GM18873 (cell line): Measurements from ENCODE around the gene BAK1.
"Not testable (repeated sequence)": the region's sequence is repeated elsewhere in the genome, so short reads cannot be mapped to it uniquely, and the experiment has no call there.

ENCODE experiments used
- ATAC-seq: cut with Tn5 transposase; IDR thresholded peaks from one replicate; pipeline ENCODE4 v1.9.1; 2021; ENCODE audit warnings: mild to moderate bottlenecking, moderate library complexity, moderate number of reproducible peaks; ENCODE audit not compliant: unreplicated experiment, low FRiP score

BAK1 gene

DNA sequence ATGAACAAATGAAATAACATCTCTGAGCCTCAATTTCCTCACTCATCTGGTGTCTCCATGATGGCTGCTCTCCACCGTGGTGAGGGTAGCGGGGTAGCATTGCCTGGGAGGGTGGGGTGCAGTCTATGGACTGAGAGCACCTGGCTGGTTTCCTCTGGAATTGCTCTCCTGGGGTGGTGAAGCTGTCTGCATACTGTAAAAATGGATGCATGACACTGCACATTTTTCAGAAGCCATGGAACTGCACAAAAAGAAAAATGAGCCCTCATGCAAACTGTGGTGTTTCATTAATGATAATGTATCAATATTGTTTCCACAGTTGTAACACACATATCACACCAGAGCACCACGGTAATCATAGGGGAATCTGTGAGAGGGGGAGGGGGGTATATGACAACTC, 28.9 kb upstream of the BAK1 start:
- ATAC-seq, result no peak

DNA sequence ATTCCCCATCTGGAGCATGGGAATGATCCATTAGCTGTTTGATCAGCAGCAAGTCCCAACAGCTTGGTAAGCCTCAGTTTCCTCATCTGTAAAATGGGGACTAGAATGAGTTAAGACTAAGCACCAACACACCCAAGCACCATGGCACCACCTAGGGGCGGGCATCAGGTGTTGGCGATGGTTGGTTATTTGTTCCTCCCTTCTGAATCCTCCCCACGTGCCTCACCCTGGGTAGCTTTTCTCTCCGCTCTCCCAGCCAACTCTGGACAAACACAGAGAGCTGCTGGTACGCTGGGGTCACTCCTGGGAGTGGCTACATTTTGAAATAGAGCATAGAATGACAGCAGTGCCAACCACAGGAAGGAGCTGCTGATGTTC, 27.7 kb upstream of the BAK1 start:
- no peak for ATAC-seq

DNA sequence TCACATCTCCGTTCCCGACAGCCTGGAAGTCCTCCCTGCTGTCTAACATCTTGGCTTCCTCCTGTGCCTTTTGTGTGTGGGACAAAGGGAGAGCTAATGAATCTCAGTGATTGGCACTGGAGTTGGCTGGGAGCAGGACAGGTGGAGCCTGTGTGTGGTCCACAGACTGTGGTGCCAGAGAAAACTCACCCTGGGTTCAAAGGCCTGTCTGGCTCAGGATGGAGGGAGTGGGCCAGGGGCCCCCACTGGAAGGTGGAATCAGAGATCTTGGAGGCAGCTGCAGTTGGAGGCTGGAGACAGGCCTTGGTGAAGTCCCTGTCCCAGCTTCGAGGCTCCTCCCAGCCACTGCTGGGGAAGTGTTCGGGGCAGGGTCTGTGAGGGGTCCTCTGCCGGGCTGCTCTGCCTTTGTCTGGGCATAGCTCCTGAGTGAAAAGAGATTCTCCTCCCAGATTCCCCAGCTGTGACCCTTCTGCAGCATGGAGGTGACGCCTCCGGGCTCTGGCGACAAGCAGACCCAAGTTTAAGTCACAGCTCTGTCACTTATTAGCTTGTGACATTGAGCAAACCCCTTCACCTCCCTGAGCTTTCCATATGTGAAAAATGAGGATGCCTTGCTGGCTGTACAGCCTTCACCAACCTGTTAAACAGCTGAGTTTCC, 27.2 kb upstream of the BAK1 start:
- ATAC-seq, result no peak

DNA sequence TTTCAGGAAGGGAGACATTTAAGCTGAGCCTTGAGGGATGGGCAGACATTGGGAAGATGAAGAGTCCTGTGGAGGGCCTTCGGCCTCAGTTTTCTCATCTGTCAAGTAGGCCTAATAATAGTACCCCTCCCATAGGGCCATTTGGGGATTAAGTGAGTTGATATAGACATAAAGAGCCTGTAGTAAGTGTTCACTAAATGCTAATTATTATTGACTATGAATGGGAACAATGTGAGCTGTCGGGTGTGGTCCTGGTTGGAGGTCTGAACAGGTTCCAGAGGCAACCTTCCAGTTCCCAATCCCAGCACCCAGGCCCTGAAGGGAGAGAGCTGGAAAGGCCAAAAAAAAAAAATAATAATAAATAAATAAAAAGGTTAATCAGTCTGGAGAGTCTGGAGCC, 26.6 kb upstream of the BAK1 start:
- no peak for ATAC-seq

DNA sequence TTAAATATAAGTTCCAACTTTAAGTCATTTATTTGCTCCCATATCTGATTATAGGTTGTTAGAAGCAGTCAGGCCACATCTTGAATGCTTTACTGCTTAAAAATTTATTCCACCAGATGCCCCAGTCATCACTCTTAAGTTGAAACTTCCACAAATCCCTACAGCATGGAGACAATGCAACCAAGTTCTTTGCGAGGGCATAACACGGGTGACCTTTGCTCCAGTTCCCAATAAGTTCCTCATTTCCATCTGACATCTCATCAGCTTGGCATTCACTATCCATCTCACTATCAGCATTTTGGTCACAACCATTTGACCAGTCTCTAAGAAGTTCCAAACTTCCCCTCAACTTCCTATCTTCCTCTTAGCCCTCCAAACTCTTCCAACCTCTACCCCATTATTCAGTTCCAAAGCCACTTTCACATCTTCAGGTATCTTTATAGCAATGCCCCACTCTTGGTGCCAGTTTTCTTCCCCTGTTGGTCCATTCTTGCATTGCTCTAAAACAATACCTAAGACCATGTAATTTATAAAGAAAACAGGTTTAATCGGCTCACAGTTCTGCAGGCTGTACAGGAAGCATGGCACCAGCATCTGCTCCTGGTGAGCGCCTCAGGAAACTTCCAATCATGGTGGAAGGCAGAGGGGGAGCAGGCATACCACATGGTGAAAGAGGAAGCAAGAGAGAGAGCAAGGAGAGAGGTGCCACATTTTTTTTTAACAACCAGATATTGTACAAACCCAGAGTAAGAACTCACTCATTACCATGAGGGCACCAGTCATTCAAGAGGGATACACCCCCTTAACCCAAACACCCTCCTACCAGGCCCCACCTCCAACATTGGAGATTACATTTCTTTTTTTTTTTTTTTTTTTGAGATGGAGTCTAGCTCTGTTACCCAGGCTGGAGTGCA, 25.1 kb upstream of the BAK1 start:
- ATAC-seq, result no peak

DNA sequence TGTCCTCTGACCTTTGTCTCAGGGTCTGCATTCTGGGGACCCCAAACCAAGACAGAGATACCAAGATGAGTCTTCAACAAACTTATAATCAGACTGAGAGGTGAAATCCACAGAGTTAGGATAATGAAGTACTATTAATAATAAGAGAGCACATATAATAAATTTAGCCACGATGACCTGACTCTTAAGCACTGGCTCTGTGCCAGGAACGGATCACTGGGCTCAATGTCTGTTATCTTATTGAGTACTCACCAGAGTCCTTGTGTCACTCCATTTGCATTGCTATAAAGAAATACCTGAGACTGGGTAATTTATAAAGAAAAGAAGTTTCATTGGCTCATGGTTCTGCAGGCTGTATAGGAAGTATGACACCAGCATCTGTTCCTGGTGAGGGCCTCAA, 22.1 kb upstream of the BAK1 start:
- no peak for ATAC-seq

DNA sequence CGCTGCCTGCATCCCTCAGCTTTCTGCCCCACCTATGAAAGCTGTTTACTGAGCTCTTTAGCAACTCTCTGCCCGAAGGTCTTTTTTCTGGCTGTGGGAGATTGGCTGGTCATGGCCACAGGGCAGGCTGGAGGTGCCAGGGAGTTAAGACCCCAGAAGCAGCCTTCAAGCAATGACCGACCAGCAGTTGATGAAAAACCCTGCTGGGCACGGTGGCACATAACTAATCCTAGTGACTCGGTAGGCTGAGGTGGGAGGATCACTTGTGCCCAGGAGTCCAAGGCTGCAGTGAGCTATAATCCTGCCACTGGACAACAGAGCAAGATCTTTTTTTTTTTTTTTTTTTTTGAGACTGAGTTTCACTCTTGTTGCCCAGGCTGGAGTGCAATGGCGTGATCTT, 20.7 kb upstream of the BAK1 start:
- no peak for ATAC-seq

DNA sequence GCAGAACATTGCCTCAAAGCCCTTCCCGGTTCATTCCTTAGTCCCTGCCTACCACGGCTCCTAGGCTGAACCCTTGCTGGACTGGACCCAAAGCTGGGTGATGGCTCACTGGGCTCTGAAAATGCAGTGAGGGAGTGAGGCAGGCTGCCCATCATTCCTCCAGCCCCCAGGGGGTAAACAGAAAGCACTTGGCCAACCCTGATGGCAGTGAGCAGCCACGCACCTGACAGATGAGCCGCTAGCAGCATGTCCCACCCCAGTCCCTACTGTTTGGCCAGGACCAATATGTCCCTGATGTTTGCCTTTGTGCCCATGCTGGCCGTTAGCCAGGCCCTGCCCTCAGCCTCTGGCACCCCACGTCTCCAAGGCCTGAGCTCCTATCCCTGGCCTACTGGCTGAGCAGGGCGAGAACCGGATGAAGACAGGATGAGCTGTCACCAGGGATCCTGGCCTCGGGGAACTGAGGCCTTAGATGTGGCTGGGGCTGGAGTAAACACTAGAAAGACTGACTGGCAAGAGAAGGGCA, 19.4 kb upstream of the BAK1 start:
- no peak for ATAC-seq

DNA sequence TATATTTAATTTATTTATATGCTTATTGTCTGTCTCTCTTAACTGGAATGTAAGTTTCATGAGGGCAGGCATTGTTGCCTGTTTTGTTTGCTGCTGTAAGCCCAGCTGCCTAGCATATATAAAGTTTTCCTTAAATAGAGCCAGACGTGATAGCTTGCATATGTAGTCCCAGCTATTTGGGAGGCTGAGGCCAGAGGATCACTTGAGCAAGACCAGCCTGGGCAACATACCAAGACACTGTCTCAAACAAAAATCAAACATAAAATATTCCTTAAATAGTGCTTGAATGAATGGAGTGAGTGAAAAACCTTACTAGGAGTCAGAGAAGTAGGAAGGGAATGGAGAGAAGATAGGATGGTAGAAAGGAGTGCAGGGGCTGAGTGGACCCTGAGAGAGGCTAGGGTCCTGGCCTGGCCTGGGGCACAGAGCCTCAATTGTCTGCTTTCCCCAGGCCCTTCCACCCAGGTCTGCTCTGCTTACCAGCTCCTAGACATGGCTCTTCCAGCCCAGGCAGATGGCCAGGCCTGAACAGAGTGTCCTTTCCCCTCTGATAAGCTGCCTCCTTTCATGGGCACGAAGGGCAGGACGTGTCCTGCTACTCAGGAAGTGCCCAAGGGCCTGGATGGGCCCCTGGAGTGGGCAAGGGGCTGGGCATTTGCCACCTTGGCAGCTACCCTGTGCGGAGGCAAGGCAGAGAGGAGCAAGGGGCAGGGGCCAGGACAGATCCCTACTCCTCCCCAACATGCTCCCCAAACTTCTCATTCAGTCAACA, 17.7 kb upstream of the BAK1 start:
- ATAC-seq, result no peak

DNA sequence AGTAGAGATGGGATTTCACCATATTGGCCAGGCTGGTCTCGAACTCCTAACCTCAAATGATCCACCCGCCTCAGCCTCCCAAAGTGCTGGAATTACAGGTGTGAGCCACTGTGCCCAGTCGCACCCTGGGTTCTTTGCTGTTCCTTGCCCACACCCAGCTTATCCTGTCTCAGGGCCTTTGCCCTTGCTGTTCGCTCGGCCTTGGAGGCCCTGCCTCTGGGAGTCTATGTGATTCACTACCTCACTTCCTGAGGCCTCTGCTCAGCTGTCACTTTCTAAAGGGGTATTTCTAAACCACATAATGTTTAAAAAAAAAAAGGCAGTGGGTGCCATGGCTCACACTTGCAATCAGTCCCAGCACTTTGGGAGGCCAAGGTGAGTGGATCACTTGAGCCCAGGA, 16.8 kb upstream of the BAK1 start:
- not testable (repeated sequence) for ATAC-seq

DNA sequence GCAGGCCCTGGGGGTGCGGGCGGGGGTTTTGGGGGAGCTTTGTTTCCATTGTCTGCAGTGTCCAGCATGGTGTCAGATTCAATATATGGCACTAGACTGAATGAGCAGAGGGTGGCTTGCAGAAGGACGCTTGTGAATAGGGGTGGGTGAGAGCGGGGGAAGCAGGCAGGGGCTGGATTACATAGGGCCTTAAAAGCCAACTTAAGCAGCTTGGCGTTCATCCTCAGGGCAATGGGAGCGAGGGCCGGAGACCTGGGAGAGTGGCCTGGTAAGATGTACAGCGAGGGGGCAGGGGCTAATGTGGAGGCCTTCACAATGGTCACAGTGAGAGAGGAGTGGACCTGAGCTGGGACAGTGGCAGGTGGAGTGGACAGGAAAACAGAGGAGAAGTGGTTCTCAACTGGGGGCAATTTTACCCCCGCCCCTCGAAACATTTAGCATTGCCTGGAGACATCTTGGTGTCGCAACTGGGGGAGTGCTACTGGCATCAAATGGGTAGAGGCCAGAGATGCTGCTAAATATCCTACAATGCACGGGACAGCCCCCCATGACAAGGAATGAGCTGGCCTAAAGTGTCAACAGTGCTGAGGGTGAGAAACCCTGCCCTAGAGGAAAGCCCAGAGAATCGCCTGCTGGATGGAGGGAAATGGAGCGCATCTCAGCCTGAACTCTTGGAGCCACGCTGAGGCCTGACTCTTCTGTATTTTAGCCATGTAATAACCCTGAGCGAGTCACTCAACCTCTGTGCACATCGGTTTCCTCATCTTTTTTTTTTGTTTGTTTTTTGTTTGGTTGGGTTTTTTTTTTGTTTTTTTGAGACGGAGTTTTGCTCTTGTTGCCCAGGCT, 15.1 kb upstream of the BAK1 start:
- ATAC-seq, result no peak

DNA sequence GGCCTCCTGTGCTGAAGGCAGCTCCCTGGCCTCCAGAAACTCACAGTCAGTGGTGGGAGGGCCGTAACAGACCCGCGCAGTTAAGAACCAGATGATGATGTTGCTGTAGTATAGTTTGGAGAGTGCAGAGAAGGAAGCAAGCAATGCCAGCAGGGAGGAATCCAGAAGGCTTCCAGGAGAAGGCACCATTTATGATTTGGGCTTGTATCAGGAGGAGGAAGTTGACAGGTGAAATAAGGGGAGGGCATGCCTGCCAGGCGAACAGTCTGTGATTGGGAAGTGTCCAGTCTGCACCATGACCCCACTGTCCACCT, 13.3 kb upstream of the BAK1 start:
- no peak for ATAC-seq

DNA sequence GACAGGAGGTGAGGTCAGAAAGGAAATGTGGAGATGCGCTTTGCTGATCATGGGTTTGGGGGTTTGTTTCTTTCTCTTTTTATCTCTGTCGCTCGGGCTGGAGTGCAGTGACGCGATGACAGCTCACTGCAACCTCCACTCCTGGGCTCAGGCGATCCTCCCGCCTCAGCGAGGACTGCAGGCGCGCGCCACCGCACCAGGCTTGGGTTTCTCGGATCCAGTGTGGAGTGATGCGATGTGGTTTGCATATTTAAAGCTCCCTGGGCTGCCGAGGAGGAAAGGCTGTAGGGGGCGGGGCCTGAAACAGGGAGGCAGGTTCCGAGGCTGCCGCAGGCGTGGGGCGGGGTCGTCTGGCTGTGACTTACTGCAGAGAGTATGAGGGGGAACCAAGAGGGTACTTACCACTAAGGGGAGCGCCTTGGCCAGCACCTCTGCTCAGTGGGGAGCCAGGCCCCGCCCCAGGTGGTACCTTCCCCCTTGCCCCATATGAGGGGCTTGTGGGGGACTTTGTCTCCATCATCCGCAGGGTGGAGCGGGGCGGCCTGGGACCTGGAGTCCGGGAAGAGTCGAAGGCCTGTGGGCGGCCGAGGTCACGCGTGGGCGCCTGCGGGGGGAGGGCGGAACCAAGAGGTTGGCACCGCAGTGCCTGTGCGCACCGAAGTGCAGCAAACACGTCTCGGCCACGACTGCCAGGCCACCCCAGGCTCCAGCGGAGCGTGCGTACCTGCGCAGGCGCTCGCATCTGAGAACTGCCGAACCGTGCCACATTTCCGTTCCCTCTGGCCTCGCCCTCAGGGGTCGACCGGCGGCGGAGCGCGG, 12.7 kb upstream of the BAK1 start:
- ATAC-seq, result peak; percentile 43

DNA sequence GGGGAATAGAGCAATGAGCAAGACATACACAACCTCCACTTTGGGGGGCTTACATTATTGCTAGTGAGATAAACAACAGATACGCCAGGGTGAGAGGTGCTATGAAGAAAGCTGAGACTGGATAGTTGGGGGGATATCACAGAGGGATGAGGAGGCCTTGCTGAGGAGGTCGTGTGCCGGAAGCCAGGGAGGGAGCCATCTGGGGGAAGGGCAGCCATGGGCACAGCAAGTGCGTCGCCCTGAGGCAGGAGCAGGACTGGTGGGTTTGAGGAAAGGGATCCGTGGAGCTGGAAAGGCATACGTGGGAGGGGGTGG, 12.2 kb upstream of the BAK1 start:
- ATAC-seq, result no peak

DNA sequence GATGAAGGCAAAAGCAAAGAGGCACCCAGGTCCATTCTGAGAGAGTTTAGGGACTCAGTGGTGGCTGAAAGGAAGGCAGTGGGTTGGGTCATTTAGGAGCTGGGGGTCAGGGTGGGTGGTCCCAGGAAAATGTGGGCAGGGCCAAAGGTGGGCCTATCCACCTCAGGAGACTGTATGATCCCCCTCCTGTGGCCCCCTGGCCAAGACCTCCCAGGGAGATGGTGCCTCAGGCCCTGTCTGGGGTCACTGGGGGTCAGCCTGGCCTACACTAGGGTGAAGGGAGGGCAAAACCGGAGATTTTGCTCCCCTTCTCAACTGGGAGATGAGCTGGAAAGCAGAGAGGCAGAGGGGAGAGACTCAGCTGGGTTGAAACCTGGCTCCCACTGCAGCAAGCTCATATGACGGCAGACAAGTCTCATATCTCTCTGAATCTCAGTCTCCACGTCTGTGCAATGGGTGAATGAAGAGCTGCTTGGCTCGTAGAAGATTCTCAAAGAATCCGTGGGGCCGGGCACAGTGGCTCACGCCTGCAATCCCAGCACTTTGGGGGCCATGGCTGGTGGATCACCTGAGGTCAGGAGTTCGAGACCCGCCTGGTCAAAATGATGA, 11.5 kb upstream of the BAK1 start:
- ATAC-seq, result no peak

DNA sequence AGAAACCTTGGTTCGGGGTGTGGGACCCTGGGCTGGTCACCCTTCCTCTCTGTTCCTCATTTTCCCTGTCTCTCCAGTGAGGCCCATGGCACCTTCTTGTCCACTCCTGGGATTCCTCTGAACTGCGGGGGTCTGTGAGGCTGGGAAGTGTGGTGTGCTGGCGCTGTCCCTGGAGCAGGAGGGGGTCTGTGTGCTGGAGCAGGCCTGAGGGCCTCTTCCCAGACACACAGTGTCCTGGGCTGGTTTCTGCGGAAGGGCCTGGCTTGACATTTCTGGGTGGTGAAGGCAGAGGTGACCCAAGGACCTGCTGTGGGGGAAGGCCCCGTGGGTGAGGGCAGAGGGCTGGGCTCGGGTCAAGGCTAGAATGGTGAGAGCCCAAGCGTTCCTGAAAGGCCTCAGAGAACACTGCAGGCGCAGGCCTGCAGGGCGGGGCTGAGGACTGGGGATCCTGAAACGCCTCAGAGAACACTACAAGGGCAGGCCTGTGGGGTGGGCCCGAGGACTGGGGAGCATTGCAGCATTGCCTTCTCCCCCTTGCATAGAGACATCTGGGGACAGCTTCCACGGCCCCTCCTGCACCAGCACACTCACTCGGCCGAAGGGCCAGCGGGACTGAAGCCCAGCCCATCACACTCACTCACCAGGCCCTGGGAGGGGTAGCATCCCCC, 10.6 kb upstream of the BAK1 start:
- ATAC-seq, result no peak

DNA sequence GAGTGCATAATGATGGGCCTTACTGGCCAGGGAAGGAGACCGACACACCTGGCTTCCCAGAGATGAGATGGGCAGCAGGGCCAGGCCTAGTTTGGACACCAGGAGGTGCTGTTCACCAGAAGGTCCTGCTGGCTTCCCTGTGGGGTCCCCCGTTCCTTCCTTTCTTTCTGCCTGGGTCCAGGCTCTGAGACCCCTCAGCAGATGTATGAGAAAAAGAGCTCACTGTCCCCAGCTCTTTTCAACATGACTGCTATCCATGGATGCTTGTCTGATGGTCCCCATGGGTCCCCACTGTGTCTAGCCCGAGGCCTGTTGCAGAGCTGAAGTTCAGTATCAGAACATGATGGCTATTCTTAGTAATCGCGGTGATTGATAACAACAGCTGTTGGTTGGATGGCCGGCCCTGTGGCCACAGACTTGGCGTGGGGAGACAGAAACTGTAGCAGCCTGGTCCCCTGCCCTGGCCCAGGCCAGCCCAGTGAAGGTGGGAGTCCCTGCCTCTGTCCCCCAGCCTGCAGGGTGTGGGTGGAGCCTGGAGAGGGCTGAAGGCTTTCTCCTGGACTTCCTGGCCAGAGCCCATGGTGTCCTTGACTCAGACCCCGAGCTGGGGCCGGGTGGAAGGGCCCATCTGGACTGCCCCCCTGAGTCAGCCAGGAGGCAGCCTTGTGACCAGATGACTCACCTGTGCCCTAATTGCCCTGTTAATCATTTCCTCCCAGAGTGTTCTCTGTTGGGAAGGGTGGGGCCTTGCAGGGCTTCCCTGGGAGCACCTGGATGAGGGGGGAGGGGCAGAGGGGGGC, 9.9 kb upstream of the BAK1 start:
- ATAC-seq, result no peak

DNA sequence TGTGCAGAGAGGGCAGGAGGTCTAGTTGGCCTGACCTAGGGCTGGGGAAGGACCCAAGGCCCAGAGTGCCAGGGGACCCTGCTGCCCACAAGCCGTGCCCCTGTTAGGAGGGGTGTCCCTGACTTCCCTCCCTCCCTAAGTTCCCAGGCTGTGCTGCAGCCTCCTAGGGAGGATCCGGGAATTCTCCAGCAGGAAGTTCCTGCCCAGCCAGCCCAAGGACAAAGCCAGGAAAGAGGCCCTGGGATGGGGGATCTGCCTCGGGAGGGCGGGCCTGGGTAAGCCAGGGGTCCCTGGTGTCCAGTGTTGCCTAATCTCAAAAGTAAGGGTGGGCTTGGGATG, 9.3 kb upstream of the BAK1 start:
- no peak for ATAC-seq
